SH-SY5Y (cell line): ENCODE data around the gene DHX40.

Experiments used
- GATA2 ChIP-seq: IDR thresholded peaks from 2 replicates; pipeline ENCODE4 v1.6.1; 2011; ENCODE audit warnings: mild to moderate bottlenecking, low read depth, low read length
- GATA3 ChIP-seq: IDR thresholded peaks from 2 replicates; pipeline ENCODE4 v1.6.1; 2011; ENCODE audit warnings: low read depth, mild to moderate bottlenecking, low read length, moderate library complexity

DNA sequence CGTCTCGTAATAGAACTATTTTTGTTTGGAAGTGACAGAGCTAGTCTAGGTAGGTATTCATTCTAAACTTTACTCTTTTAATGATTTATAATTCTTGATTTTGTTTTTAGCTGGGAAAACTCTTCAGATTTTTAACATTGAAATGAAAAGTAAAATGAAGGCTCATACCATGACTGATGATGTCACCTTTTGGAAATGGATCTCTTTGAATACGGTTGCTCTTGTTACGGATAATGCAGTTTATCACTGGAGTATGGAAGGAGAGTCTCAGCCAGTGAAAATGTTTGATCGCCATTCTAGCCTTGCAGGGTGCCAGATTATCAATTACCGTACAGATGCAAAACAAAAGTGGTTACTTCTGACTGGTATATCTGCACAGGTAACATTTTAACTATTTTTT lies 81.9 kb downstream of the DHX40 start:
- TF ChIP-seq GATA2, result no peak
- no peak for TF ChIP-seq GATA3
